Right kidney (tissue), 1 donor: ENCODE data around the gene GMCL1.
"Not testable (repeated sequence)": the region's sequence is repeated elsewhere in the genome, so short reads cannot be mapped to it uniquely, and the experiment has no call there.

Experiments
- DNase-seq: peaks from one replicate; pipeline ENCODE4 v3.0.0-alpha.2; 2016

The GMCL1 gene

GRCh38 chr2:69847068-69847828 lies 17.8 kb downstream of the GMCL1 start:
- no peak for DNase-seq

- DNase-seq = no peak
Observed at GRCh38 chr2:69848186-69848790, 18.8 kb downstream of the GMCL1 start.

GRCh38 chr2:69858261-69858660 lies 28.8 kb downstream of the GMCL1 start:
- DNase-seq = no peak

GRCh38 chr2:69863298-69863697 lies 33.8 kb downstream of the GMCL1 start:
- no peak for DNase-seq

GRCh38 chr2:69888451-69888850 lies 59.0 kb downstream of the GMCL1 start:
- no peak for DNase-seq

- DNase-seq = no peak
Observed at GRCh38 chr2:69889302-69889701, 59.8 kb downstream of the GMCL1 start.

GRCh38 chr2:69890881-69891280 lies 61.4 kb downstream of the GMCL1 start:
- DNase-seq = no peak

- DNase-seq = not testable (repeated sequence)
Observed at GRCh38 chr2:69892838-69893424, 63.5 kb downstream of the GMCL1 start.

- DNase-seq = peak; percentile 84
Observed at GRCh38 chr2:69893684-69894551, 64.5 kb downstream of the GMCL1 start, which contains the start of gene SNRNP27. Gene SNRNP27 (plus strand): TSS chr2:69893956. CDS start chr2:69893985, 29 bp downstream.

GRCh38 chr2:69894737-69895136 lies 65.3 kb downstream of the GMCL1 start:
- not testable (repeated sequence) for DNase-seq

- no peak for DNase-seq
Observed at GRCh38 chr2:69902213-69902922, 72.9 kb downstream of the GMCL1 start.

GRCh38 chr2:69907216-69907615 lies 77.8 kb downstream of the GMCL1 start:
- no peak for DNase-seq

GRCh38 chr2:69911985-69912563 lies 82.6 kb downstream of the GMCL1 start:
- DNase-seq = peak; percentile 18

GRCh38 chr2:69914164-69914949 lies 84.9 kb downstream of the GMCL1 start:
- peak; percentile 97 for DNase-seq

- peak; percentile 91 for DNase-seq
Observed at GRCh38 chr2:69914950-69915945, 85.8 kb downstream of the GMCL1 start, which contains the start of gene MXD1. Gene MXD1 (plus strand): TSS chr2:69915109. CDS start chr2:69915331, 222 bp downstream.

GRCh38 chr2:69916106-69916505 lies 86.6 kb downstream of the GMCL1 start:
- DNase-seq = no peak

GRCh38 chr2:69917852-69918251 lies 88.4 kb downstream of the GMCL1 start:
- DNase-seq = no peak

GRCh38 chr2:69918401-69918800 lies 88.9 kb downstream of the GMCL1 start:
- DNase-seq = no peak

- DNase-seq = no peak
Observed at GRCh38 chr2:69923116-69923515, 93.7 kb downstream of the GMCL1 start.
